ENCODE data around the gene ZNF493. TPM values are rescaled to one million over a fixed set of nuclear protein-coding genes. Genes with fewer than 3 reads are reported as not detected.

The ZNF493 gene
- total RNA-seq, result 13.0 TPM

GRCh38 chr19:21396893-21397572, at the start of gene ZNF493:
Gene ZNF493, plus strand, starts transcription at chr19:21397133. Its CDS starts 105 bp downstream, at chr19:21397238.
- intact Hi-C loops (cut with DNase I), result loop anchor here (2.0 to 10.0 kb wide), 7 partner anchors 40 to 458 kb away; partner anchors contain the start of genes ZNF100, ZNF429, ZNF431 and ZNF708
- DNase-seq (ENCODE audit: low spot score in 2 of 2), result peak; percentile 90 to 97
- no peak for TF ChIP-seq CTCF (IDR thresholded peaks at IDR 0.05)
- Histone ChIP-seq H3K9me3 (no peaks in the 10 kb centered on the region), H3K4me1 (peaks cover 3 to 10% of the 10 kb centered on the region in 2 donors), H3K27ac (peak within 1 kb of the TSS; percentile 74 to 79), H3K36me3 (peaks cover 0 to 2% of the 10 kb centered on the region in 2 donors), H3K27me3 (no peaks in the 10 kb centered on the region), H3K4me3 (peak within 1 kb of the TSS; percentile 84 to 85)

DNA sequence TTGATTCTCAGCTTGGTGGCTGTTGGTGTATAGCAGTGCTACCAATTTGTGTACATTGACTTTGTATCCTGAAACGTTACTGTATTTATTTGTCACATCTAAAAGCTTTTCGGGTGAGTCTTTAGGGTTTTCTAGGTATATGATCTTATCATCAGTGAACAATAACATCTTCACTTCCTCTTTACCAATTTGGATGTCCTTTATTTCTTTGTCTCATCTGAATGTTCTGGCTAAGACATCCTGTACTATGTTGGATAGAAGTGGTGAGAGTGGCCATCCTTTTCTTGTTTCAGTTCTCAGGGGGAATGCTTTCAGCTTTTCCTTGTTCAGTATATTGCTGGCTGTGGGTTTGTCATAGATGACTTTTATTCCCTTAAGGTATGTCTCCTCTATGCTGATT, 44.1 kb upstream of the ZNF493 start:
- TF ChIP-seq CTCF (IDR thresholded peaks at IDR 0.05), result no peak
- H3K27me3 ChIP-seq, result no peaks in the 10 kb centered on the region
- H3K4me1 ChIP-seq, result no peaks in the 10 kb centered on the region
- intact Hi-C loops (cut with DNase I), result no loop called here
- DNase-seq (ENCODE audit: low spot score in 2 of 2), result no peak
- H3K4me3 ChIP-seq, result no peak overlapping the region
- no peak overlapping the region for H3K27ac ChIP-seq
- peaks cover 0 to 9% of the 10 kb centered on the region in 2 donors for H3K9me3 ChIP-seq
- no peaks in the 10 kb centered on the region for H3K36me3 ChIP-seq

- no peaks in the 10 kb centered on the region for H3K9me3 ChIP-seq
- peak; percentile 79 to 95 for DNase-seq (ENCODE audit: low spot score in 2 of 2)
- no peaks in the 10 kb centered on the region for H3K36me3 ChIP-seq
- H3K4me3 ChIP-seq, result peak within 1 kb of the TSS; percentile 66 to 85
- intact Hi-C loops (cut with DNase I), result loop anchor here (2.0 to 5.0 kb wide), 2 partner anchors 30 to 38 kb away; partner anchors contain the start of genes ZNF493 and ZNF708
- H3K4me1 ChIP-seq, result no peaks in the 10 kb centered on the region
- no peaks in the 10 kb centered on the region for H3K27me3 ChIP-seq
- no peak for TF ChIP-seq CTCF (IDR thresholded peaks at IDR 0.05)
- H3K27ac ChIP-seq, result peak within 1 kb of the TSS; percentile 64 to 76
Measured at GRCh38 chr19:21358768-21359451, 38.0 kb upstream of the ZNF493 start, which contains the start of gene ZNF738. Gene ZNF738, plus strand, starts transcription at chr19:21359000. Its CDS starts 141 bp downstream, at chr19:21359141.

- H3K27me3 ChIP-seq, result no peaks in the 10 kb centered on the region
- no peak for DNase-seq (ENCODE audit: low spot score in 2 of 2)
- H3K36me3 ChIP-seq, result peaks cover 0 to 3% of the 10 kb centered on the region in 2 donors
- no peaks in the 10 kb centered on the region for H3K4me1 ChIP-seq
- H3K4me3 ChIP-seq, result no peak overlapping the region
- no peaks in the 10 kb centered on the region for H3K9me3 ChIP-seq
- TF ChIP-seq CTCF (IDR thresholded peaks at IDR 0.05), result no peak
- no peak overlapping the region for H3K27ac ChIP-seq
- intact Hi-C loops (cut with DNase I), result no loop called here
Measured at GRCh38 chr19:21362291-21362690, 34.6 kb upstream of the ZNF493 start.

GRCh38 chr19:21383980-21384582, 12.9 kb upstream of the ZNF493 start:
- no peaks in the 10 kb centered on the region for H3K27me3 ChIP-seq
- no peak overlapping the region for H3K4me3 ChIP-seq
- no peak overlapping the region for H3K27ac ChIP-seq
- no peak for DNase-seq (ENCODE audit: low spot score in 2 of 2)
- no peaks in the 10 kb centered on the region for H3K4me1 ChIP-seq
- intact Hi-C loops (cut with DNase I), result no loop called here
- H3K9me3 ChIP-seq, result peaks cover 56 to 98% of the 10 kb centered on the region in 2 donors
- TF ChIP-seq CTCF (IDR thresholded peaks at IDR 0.05), result no peak
- H3K36me3 ChIP-seq, result peaks cover 14 to 18% of the 10 kb centered on the region in 2 donors
